Pons (tissue), 1 donor: ENCODE results near the gene ZYG11B.
"Not testable (repeated sequence)": the region's sequence is repeated elsewhere in the genome, so short reads cannot be mapped to it uniquely, and the experiment has no call there.

Source experiments
- DNase-seq: peaks from one replicate; pipeline ENCODE4 v3.0.0-alpha.2; 2016; ENCODE audit warnings: low spot score

The ZYG11B gene

GRCh38 chr1:52852854-52853253 lies 126.6 kb downstream of the ZYG11B start:
- DNase-seq: no peak

DNA sequence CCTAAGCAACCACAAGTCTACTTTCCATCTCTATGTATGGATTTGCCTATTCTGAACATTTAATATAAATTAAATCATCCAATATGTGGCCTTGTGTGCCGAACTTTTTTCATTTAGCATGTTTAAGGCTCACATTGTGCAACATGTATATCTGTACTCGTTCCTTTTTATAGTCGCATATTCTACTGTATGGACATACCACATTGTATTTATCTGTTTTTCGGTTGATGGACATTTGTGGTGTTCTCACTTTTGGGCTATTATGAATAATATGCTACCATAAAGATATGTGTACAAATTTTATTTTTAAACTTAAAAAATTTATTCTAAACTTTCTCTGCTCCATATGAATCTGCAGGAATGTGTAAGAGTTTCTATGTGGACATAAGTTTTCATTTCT lies 129.3 kb downstream of the ZYG11B start:
- DNase-seq: no peak

GRCh38 chr1:52856026-52856425 lies 129.8 kb downstream of the ZYG11B start:
- DNase-seq: no peak

GRCh38 chr1:52857443-52857842 lies 131.2 kb downstream of the ZYG11B start:
- DNase-seq: no peak

DNA sequence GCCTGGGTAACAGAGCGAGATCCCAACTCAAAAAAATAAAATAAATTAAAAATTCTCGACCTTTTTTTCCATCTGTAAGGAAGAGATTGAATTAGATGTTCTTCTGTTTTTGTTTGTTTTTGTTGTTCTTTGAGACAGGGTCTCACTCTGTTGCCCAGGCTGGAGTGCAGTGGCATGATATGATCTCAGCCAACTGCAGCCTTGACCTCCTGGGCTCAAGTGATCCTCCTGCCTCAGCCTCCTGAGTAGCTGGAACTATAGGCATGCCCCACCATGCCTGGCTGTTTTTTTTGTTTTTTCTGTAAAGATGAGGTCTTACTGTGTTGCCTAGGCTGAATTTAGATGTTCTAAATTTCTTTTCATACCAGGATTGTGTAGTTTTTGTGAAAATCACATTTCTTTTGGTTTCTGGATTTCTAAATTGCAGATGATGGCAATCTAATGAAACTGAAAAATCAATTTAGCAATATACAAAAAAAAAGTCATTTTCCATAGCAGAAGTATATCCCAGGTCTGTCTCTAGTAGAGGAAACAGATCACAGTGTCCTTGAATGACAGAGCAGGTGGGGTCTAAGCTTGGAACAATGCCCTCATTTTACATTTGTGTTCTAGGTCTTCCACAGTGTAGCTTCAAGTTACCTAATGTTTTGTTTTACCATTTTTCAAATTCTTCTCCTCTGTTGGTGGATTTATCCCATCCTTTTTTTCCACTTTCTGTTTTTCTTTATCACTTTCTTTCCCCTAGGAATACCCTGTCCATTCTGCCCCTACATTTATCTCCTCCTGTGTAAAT lies 136.6 kb downstream of the ZYG11B start:
- DNase-seq: no peak

GRCh38 chr1:52867087-52867863 lies 141.0 kb downstream of the ZYG11B start:
- no peak for DNase-seq

DNA sequence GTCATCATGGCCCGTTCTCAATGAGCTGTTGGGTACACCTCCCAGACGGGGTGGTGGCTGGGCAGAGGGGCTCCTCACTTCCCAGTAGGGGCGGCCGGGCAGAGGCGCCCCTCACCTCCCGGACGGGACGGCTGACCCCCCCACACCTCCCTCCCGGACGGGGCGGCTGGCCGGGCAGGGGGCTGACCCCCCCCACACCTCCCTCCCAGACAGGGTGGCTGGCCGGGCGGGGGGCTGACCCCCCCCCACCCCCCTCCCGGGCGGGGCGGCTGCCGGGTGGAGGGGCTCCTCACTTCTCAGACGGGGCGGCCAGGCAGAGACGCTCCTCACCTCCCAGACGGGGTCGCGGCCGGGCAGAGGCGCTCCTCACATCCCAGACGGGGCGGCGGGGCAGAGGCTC lies 143.5 kb downstream of the ZYG11B start:
- not testable (repeated sequence) for DNase-seq

- no peak for DNase-seq
Measured at GRCh38 chr1:52876843-52877242, 150.6 kb downstream of the ZYG11B start.
